T-helper 2 cell (primary cell): Measurements from ENCODE around the gene CDH2.
"Not testable (repeated sequence)": the region's sequence is repeated elsewhere in the genome, so short reads cannot be mapped to it uniquely, and the experiment has no call there.

Experiments used
- DNase-seq, 5 experiments: peaks; one replicate each; pipeline versions ENCODE4 v3.0.0 to v3.0.0-alpha.2; 2012 to 2022

CDH2 gene

DNA sequence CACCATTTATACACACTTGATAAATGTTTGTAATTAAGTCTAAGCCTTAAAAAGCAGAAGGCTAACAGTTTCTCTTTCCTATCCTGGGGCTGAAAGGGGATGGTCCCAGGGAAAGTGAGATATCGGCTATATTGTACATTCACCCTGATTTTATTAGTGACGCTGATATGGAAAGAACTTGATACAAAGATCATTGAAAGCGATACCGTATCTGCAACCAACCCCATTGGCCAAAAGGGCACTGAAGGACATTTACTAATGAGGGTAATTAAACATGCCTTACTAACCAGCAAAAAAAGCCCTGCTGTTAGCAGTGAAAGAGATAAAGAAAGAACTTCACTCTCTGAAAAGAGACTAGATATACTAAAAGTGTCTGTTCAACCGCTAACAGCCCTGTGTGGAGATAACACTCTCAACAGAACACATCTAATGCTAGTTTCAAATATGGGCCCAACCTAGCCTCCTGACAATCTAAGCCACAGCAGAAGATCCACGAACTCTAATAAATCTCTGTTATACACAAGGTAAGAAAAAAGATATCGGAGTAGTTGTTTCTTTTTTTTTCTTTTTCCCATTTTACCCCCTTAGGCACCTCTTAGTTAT is 200.0 kb downstream of the CDH2 start:
- DNase-seq: no peak

DNA sequence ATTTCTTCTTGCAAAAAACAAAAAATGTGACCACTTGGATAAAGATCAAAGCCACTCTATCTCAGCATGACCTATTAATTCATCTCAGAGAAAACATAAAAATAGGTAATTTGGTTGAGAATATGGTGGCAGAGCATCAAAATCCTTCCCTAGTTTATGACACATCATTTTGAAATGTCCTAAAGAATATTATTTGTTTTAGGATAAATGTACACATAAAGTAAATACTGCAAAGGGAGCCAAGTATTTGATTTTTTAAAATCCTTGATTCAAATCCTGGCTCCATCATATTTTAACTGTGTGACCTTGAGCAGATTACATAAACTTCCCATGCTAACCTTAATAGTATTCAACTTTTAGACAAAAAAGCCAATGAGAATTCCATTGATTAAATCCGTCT is 206.6 kb downstream of the CDH2 start:
- DNase-seq: no peak

DNA sequence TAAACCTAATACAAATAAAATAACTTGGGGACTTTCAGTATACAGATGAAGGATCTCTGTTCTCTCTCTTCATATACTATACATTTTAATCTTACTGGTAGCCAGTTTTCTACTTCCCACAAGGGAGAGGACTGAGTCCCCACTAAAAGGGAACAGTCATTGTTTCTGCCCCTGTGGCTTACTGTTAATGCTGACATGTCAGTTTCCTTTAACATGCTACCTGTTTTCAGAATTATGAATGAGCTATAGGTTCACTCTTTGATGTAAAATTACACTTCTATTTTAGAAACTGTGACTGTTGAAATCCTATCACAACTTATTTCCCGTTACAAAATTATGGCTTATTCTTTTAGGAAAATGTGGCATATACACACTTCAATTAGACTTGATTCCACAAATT is 207.7 kb downstream of the CDH2 start:
- DNase-seq: no peak

DNA sequence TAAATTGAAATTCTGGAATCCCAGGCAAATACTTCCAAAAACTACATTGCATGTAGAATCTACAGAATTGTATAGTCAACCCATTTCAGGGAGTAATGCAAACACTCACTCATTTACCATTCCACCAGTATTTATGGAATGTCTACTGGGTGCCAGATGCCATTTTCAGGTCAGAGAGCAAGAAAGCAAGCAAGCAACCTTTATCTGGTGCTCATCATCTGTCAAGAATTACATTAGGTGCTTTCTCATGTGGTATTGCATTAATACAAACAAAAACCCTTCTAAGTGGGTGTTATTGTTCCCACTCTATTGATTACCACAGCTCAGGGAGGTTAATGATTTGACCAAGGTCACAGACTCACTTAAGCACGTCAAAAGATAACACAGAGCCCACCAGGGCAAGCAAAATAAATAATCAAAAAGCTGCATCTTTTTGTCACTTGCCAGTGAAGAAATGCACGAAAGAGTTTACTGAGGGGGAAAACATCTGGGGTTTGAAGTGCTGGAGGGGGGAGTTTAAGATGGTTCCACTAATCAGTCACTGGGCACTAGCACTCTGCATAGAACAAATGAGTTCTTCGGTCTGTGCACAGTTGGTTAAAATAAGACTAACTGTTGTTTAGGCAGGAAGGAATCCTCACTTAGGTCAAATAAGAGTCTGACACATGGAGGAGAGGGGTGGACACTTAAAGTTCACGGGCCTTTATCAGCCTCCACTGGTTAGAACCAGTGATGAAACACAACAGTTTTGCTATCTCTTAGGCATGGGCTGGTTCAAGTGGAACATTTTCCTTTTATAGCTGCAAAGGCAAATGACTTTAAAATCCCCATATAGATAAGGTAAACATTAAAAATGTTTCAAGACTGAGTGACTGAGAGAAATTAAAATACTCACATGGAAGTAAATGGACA is 208.8 kb downstream of the CDH2 start:
- DNase-seq: no peak

DNA sequence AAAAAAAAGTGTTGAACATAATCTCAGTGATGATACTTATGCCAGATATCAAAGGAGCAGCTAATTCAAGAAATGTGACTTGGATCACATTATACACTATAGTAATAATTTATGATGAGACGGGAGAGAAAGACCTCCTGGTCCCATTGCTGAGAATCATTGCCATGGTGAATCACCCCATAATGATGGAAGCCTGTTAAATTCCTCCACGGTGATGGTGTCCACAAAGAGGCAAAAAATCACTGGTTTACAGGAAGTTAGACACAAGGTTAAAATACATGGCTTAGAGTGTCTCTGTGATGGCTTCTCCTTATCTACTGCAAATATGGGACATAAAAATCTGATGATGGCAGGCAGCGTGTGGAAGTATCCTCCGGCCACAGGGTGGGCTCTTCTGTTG is 210.0 kb downstream of the CDH2 start:
- no peak for DNase-seq

DNA sequence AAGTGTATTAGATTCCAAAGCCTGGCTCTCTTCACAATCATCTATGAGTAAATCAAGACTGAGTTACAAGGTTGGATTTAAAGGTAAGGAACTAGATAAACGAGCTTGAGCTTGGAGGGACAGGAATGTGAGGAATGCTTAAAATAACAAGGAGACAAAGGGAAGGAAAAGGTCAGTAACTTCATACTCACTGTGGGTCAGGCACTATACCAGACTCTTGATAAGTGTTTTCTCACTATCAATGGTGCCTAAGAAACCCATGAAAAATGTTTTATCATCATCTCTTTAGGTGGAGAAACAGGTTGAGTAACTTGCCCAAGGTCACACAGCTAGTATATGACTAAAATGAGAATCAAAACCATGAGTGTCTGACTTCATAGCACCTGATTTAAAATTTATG is 212.1 kb downstream of the CDH2 start:
- DNase-seq: no peak

DNA sequence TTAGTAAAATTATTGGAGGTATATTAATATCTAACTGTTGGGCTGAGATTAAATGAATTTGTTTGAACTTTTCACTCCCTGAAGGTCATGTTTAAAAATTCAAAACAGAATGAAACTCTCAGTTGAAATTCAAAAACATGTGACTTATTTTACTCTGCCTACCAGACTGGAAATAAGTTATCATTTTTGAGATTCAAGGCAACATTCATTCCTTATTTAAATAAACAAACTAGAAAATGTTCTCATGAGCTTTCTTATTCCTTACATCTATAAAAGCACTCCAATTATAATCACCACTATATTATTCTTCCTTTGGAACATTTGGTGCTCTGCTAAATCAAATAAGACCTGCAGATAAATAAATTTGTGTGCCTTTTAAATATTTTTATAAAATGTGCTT is 217.8 kb downstream of the CDH2 start:
- DNase-seq: no peak

DNA sequence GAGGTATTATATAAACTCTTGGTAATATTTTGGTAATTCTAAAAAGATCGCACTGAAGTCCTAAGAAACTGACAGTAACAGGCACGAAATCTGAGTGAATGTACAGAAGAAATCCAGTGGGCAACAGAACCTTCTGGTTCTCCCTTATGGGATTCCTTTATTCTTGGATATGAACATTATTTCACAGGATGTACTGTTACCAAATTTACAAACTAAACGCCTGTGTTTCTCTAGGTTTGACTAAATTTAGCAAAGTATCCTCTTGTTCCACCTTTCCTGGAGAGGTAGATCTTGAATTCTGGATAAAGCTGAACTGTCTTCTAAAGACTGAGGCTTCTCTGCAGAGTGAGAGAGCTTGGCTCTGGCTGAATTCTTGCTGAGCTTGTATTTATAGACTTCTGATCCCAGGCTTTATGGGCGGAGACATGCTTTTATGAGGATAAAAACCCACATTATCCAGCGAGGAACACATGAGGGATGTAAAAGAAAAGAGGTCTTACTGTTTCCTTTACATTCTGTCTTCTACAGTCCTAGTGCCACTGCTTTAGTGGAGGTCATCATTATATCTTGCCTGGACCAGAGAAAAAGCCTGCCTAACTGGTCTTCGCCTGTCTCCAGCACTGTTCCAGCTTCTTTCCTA is 220.8 kb downstream of the CDH2 start:
- DNase-seq: no peak

DNA sequence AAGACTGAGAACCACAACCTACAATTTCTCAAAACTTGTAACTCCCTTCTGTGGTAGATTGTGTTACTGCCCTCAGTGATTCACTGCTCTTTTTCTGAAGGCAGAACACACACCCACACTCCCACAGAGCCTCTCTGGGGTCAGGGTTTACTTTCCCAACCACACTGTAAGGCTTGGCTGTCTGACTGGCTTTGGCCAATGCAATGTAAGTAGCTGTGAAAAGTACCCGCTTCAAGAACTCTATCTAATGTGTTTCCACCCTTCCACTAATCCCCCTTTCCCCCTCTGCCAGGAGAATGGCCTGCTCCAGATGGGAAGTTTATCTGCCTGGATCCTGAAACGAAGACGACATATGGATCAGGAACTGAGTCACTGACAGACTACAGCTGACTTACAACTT is 222.7 kb downstream of the CDH2 start:
- DNase-seq: no peak

DNA sequence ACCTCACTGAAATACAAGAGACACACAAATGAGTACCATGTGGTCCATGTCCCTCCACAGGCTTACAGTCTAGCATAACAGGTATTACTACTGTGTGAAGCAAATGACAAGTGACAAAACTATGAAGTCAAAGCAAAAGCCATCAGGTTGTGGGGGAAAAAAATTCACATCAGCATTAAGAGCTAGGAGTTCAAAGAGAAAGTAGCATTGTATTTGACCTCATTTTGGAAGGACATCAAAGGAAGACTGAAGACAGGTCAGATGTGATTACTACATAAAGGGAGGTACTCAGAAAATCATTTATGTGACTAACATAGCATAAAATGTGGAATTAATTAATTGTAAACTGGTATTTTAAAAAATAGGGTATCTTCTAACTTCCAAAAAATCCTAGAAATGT is 224.2 kb downstream of the CDH2 start:
- DNase-seq: no peak

DNA sequence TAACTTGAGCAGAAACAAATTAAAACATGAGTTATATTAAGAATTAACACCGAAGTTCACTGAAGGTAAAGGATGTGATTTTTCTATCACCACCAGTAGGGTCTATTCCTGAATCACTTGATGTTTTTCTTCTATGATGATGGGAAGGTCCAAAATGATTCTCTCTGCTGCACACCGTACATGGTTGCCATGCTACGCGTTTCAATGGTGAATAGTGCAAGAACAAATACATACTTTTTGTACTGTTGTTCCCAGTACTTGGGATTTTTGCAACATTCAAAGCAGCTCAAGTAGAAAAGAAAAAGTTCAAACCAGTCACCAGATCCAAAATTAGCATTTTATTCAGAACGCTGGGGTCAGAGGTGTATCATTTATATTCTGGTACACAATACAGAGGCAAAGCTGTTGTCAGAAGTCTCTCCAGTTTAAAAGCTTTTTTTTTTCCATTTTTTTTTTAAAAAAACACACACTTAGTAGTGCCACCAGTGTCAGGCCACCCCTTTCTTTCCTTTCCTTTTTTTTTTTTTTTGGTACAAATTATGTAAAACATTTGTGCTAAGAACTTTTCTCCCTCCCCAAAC is 226.2 kb downstream of the CDH2 start:
- no peak for DNase-seq

DNA sequence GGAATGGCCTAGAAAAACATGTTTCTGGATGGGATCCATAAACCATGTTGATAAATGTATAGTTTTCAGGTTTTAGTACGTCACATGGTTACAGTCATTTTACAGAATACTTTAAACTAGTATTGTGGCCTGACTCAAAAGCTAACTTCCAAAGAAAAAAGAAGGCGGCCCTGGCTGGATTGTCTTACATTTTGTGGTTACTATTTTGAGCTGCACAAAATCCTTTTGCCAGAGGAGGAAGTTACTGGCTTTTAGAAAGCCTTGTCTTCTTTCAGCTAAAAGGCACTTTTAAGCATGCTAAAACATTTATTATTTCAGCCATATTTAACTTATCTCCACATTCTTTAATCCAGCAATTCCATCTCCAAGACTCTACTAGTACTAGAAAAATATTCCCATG is 227.9 kb downstream of the CDH2 start:
- DNase-seq: no peak

DNA sequence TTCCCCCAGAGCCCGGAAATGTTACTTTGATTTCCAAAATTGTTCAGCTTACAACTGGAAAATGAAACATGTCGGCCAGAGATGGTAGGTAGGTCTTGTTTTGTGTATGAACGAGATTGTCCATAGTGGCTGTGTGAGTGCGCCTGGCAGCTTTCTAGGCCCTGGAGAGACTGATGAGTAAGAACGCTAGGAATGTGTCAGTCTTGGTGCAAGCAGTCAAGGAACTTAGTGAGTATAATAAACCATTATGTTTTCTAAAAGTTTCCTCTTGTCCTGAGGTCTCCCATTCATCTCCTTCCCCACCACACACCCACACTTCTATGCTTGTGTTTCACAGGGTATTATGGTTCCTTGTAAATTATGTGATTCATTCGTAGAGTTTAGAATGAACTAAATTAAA is 234.2 kb downstream of the CDH2 start:
- no peak for DNase-seq

DNA sequence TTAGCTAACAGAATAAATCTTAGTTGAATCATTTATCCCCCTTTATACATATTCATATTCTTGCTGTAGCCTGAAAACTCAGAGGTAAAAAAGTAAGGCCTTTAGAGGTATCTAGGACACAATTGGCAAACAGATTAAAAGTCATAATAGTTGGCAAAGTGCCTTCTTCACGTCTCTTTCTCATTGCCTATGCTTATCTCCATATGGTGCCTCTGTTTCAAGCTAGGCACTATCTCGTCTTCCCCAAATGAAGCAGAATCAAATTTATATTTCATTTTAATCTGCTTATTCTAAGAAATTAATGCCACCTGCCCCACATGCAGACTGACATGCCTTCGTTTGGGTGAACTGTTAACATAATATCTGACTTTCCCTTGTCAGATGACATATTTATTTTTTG is 245.4 kb downstream of the CDH2 start:
- DNase-seq: no peak

DNA sequence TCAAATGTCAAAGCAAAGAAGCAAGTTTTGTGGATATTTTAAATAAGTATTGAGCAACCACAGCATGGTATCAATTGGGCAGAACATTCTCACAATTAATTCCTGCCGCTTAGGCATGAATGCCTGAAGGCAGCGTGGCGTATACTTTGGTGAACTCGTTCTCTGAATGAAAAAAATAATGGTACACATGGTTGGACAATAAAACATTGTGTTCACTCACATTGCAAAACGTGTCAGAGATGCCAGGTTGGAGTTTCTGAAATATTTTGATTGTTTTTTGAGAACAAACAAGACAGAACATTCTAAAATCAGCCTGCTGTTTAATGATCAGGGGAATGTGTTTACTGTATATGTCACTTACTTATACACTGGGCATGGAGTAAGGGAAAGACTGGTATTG is 254.2 kb downstream of the CDH2 start:
- no peak for DNase-seq

DNA sequence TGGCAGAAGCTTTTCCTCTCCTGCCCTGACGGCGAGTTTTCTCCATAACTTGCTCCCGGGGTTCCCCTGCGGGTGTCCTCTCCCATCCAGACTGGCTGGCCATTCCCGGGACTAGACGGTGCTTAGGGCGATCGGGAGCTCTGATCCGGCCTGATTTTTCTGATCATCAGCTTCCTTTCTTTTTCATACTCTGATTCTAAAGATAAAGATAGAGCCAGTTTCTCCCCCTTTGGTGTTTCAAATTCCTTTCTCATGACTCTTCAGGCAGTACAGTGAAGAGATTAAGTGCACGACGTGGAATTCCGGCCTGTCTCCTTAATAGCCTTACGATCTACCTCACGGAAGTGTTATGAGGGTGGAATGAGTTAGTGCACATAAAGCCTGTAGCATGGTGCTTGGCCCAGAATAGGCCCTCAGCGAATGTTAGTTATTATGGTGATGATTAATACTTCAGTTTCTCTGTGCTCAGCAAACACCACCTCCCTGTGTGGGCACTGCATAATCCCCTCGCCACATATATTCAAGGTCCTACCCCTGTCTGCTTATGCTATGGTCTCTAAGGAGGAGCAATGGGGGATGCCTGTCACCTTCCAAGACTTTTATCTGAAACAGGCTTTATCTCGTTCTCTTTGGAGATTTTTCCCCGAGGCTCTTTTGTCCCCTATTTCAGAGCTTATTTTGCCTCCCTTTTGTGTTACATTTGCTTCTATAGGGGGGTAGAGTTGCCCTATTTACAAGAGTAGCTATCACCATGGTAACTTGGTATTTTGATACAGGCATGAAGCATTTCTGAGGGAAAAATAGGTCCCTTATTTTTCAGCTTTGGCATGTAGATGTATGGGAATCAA is 254.8 kb downstream of the CDH2 start:
- no peak for DNase-seq

DNA sequence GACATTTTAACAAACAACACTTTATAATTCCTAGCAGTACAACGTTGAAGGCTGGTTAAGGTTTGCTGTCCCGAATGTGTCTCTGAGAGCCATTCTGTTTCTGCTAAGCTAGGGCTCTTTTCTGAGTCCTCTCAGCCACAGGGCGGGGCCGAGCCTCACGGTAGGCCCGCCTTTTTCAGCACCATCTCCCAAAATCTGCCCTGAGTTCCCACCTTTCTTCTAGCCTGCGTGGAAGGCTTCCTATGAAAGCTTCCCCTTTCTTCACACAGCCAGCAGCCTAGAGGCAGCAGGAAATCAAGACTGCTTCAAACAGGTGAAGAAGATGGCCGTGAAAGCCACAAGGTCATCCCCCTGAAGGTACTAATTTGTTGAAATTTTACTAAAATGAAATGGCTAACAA is 255.5 kb downstream of the CDH2 start:
- DNase-seq: no peak

DNA sequence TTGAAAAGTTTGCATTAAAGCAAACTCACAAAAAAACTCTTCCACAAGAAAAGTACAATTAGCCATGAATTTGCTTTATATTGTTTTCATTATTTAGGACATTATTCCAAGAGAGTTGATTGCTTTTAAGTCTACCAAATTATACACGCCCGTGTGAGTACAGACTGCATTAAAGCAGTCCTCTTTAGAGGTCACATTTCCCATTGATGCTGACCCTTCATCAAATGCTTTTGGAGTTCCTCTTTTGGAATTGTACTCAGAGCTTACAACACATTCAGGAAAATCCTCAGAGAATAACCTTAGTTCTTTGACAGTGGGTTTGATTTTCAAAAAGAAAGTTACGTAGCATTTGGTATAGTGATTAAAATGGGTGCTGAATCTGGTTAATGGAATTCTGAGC is 256.1 kb downstream of the CDH2 start:
- DNase-seq: no peak

DNA sequence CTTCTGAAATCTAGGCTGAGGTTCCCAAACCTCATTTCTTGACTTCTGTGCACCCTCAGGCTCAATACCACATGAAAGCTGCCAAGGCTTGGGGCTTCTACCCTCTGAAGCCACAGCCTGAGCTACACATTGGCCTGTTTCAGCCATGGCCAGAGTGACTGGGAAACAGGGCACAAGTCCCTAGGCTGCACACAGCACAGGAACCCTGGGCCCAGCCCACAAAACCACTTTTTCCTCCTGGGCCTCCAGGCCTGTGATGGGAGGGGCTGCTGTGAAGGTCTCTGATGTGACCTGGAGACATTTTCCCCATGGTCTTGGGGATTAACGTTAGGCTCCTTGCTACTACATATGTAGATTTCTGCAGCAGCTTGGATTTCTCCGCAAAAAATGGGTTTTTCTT is 270.7 kb downstream of the CDH2 start:
- DNase-seq: not testable (repeated sequence)

DNA sequence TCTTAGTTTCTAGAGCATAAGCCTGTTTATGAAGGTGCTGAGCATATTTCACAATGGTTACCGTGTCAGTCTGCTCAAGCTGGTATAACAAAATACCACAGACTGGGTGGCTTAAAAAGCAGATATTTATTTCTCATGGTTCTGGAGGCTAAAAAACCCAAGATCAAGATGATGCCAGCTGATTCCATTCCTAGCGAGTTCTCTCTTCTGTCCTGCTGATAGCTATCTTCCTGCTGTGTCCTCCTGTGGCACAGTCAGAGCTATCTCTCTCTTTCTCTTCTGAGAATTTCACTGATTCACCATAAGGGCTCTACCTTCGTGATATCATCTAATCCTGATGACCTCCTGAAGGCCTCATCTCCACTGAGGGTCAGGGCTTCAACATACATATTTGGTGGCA is 273.0 kb downstream of the CDH2 start:
- DNase-seq: no peak

DNA sequence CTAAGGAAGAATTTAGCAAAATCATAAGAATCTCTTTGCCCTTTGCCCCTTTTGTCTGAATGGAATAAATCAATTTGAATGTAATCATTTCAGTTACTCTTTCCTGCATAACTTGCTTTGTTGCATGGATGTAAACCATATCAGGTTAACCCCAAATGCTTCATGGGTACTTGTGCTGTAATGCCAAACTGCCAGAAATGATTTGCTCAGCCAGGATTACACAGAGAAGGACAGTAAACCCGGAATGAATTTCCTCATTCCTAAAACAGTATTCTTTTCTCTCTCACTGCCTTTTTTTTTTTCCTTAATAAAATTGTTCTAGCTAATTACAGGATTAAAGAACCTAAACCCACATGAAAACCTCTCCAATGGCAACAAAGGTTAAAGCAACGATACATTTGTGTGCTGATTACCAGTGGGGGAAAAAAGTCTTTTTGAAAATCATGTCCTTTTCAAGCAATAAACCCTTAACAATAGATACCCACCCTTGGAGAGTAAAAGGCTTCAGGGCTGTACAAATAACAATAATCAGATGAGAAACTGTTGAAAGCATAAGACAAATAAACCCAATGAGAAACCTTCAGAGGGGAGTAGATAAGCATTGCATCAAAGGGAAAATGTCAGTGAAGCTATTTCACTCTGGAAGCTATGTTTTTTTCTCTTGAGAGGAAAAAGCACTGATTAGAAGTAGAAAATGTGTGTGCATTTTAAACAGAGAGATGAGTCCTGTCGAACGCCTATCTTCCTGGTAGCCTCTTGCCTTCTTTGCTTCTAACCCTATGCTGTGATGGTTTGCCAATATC is 275.3 kb downstream of the CDH2 start:
- DNase-seq: no peak
